T-helper 17 cell (primary cell): ENCODE data around the gene AFAP1. TPM values are rescaled to one million over a fixed set of nuclear protein-coding genes. Genes with fewer than 3 reads are reported as not detected.
A peak's percentile ranks its signal among the peaks of the same experiment; 100 is the strongest.

Experiments
- ATAC-seq: fragments of 150-1000 bp; cut with Tn5 transposase; 2 replicates; pipeline ENCODE4 v1.10.0; 2021; ENCODE audit warnings: mild to moderate bottlenecking, moderate library complexity
- DNase-seq, 3 donors: peaks; one replicate each; pipeline versions ENCODE4 v3.0.0 to v3.0.0-alpha.2; 2020 to 2021
- H3K9me3 ChIP-seq: one replicate; pipeline ENCODE4 v1.7.0; 2013; ENCODE audit warnings: low read length, mild to moderate bottlenecking; ENCODE audit not compliant: control insufficient read depth, poor library complexity, severe bottlenecking
- H3K27ac Mint-ChIP-seq: one replicate; pipeline ENCODE4 v1.8.0; 2022; ENCODE audit warnings: mild to moderate bottlenecking, moderate library complexity, mixed read lengths
- H3K27me3 Mint-ChIP-seq: one replicate; pipeline ENCODE4 v1.8.0; 2022; ENCODE audit warnings: mixed read lengths
- H3K36me3 Mint-ChIP-seq: one replicate; pipeline ENCODE4 v1.8.0; 2022; ENCODE audit warnings: low read depth, mixed read lengths
- H3K4me1 Mint-ChIP-seq: one replicate; pipeline ENCODE4 v1.8.0; 2022; ENCODE audit warnings: mild to moderate bottlenecking, mixed read lengths
- H3K4me3 Mint-ChIP-seq: one replicate; pipeline ENCODE4 v1.8.0; 2022; ENCODE audit warnings: mild to moderate bottlenecking, moderate library complexity, mixed read lengths
- total RNA-seq, 4 donors: library from RNA in 2 of 4; stranded (reverse) in 2 of 4; gene quantifications; one replicate each; pipeline ENCODE4 v1.2.3 and lab custom pipeline; 2022 to 2026

Gene AFAP1
- total RNA-seq, 2 donors from 2014 or later: 17.6 to 26.7 TPM

DNA sequence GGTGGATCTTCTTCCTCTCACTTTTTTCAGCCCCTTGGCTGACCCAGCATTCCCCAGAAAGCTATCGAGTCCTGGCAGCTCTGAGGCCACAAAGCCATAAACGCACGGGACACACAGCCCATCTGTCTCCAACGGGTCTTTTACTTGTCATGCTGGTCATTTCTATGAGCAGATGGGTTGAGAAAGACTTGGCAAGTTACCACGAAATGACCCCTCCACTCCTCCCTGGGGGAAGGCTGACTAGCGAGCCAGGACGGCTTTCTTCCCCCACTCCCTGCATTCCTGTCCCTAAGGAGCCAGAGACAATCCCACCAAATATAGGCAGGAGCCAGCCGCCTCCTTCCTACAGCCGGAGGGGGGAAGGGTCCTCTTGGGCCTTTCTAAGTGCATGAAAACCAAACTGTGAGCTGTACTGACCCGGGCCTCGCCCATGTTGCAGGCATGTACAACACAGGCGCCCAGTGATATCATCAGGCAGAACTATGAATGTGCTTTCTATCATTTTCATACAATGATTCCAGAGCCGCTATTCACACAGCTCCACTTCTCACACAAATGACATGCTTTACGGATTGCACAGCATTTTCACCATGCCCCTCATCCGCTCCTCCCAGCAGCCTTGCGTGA is 28.6 kb downstream of the AFAP1 start:
- H3K4me3 Mint-ChIP-seq: no peak overlapping the region
- ATAC-seq: no peak
- peaks cover 31% of the 10 kb centered on the region for H3K4me1 Mint-ChIP-seq
- no peaks in the 10 kb centered on the region for H3K27me3 Mint-ChIP-seq
- no peaks in the 10 kb centered on the region for H3K9me3 ChIP-seq
- no peaks in the 10 kb centered on the region for H3K36me3 Mint-ChIP-seq
- no peak for DNase-seq
- peak overlapping the region; percentile 43 for H3K27ac Mint-ChIP-seq

DNA sequence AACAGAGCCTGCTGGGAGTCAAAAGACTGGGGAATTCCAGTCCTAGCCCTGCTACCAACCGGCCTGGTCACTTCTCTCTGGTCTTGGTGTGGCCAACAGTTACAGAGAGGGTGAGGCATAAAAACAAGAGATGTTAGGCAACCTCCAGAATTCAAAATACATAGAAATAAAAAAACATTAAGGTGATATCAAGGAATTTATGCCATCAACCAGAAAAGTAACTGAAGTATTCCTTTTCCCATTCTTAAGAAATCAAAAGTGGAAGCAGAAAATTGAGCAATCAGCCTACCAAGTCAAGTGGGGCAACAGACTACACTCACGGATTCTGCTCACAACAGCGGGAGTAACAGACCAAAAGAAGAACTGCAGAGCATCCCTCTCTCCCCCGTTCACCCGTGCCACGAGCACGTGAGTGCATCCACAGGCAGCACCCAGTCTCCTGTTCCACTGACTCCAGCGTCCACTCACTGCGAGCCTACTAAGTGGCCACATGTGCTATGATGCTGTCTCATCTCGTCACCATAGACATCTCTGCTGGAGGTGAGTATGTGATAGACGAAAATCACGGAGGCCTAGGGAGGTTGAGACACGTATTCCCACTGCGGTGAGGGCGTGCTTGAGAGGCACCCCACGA is 29.3 kb downstream of the AFAP1 start:
- no peaks in the 10 kb centered on the region for H3K36me3 Mint-ChIP-seq
- no peak overlapping the region for H3K4me3 Mint-ChIP-seq
- peak overlapping the region; percentile 43 for H3K27ac Mint-ChIP-seq
- DNase-seq (no peak), ATAC-seq (no peak)
- no peaks in the 10 kb centered on the region for H3K9me3 ChIP-seq
- no peaks in the 10 kb centered on the region for H3K27me3 Mint-ChIP-seq
- H3K4me1 Mint-ChIP-seq: peaks cover 28% of the 10 kb centered on the region

DNA sequence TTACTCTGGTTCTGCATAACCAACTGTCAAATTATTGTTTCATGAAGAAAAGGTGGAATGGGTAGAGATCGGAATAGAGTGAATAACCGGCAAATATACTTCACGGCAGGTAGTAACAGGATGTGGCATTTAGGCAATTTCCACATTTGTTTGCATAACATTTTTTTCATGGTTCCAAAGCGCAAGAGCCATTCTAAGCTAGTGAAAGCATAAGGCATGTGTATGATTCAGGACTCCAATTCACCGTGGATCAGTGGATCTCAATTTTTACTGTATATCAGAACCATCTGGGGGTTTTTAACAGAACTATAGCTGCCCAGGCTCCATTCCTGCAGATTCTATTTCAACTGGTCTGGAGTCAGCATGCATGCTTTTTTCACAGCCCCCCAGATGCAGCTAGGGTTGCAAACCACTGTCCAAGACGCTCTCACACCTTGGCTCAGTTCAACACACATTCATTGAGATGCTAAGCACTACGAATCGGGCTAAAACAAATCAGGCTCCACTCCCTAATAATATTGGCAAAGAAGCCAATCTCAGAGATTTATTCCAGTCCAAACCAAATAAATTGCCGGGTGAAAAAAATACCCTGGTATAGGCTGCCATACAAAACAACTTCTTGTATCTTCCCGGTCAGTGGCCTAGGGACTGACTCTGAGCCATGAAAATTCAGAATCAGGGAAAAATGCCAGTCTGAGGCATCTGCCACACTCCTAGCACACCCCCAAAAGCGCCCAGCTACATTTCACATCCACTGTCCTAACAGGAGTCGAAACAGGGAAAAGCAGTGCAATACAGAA is 30.0 kb downstream of the AFAP1 start:
- no peaks in the 10 kb centered on the region for H3K36me3 Mint-ChIP-seq
- no peaks in the 10 kb centered on the region for H3K27me3 Mint-ChIP-seq
- no peaks in the 10 kb centered on the region for H3K9me3 ChIP-seq
- H3K4me1 Mint-ChIP-seq: peaks cover 26% of the 10 kb centered on the region
- H3K27ac Mint-ChIP-seq: peak overlapping the region; percentile 43
- DNase-seq (no peak), ATAC-seq (no peak)
- H3K4me3 Mint-ChIP-seq: no peak overlapping the region

DNA sequence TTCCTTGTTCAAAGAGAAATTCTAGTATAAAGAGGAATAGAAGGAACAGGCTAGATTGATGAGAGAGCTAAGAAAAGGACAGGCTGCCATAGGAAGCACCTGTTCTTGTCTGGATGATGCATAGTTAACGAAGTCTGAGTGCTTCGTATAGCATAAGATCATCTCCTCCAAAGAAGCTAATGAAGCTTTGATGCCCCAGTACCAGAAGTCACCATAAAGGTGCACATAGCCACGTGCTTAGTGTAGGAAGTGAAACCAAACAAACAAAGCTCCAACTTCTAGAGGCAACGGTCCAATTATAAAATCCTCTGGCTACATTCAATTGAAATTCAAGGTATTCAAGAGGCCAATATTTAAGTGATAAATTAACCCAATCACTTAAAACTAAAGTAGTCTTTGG is 31.0 kb downstream of the AFAP1 start:
- H3K4me3 Mint-ChIP-seq: no peak overlapping the region
- peaks cover 26% of the 10 kb centered on the region for H3K4me1 Mint-ChIP-seq

DNA sequence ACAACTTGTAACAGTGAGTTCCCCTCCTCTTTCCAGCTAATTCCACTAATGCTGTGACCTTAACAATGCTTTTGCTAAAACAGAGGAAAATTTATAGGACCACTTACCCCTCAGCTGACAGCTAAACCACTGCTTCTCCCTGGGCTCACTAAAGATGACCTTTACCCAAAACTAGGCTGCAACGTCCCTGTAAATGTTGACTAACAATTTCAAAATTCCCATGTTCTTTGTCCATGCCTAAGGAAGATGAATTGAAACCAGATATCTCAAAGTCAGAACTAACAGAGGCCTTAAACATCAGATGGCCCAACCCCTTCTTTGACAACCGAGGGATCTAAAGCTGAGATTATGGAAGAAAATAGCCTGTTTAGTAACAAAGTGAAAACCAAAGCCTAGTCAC is 32.5 kb downstream of the AFAP1 start:
- no peaks in the 10 kb centered on the region for H3K27me3 Mint-ChIP-seq
- no peak overlapping the region for H3K4me3 Mint-ChIP-seq
- no peak for ATAC-seq

More for the DNA sequence above, 31.0 kb downstream of the AFAP1 start:
- Mint-ChIP-seq H3K36me3 (no peaks in the 10 kb centered on the region), H3K27me3 (no peaks in the 10 kb centered on the region), H3K27ac (no peak overlapping the region)
- DNase-seq (no peak), ATAC-seq (no peak)
- no peaks in the 10 kb centered on the region for H3K9me3 ChIP-seq

DNA sequence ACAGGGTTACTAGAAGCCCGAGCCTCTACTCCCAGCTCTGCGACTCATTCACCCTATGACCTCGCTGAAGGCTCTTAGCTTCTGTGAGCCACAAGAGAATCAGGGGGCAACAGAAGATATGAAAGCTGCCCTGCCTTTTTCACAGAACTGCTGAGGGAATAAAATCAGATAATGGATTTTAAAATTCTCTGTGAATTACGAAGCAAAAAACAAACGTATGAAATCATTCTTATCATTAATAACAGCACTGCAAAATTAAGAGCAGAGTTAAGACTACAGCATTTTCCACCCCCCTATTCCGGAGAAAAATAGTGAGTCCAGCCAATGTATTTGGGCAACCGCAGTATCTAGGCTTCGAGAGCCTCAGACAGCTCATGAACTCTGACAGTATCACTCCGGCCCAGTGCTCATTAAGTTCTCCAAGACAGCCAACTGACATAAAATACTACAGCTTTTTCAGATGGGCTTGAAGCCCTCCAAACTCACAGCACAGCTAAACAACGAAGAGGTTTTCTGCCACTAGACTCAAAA is 33.4 kb downstream of the AFAP1 start:
- Mint-ChIP-seq H3K27me3 (no peaks in the 10 kb centered on the region), H3K27ac (no peak overlapping the region), H3K4me1 (peaks cover 31% of the 10 kb centered on the region), H3K4me3 (peak overlapping the region; percentile 19), H3K36me3 (no peaks in the 10 kb centered on the region)
- no peaks in the 10 kb centered on the region for H3K9me3 ChIP-seq
- ATAC-seq: no peak
- no peak for DNase-seq

More for the DNA sequence above, 32.5 kb downstream of the AFAP1 start:
- H3K9me3 ChIP-seq: no peaks in the 10 kb centered on the region
- H3K36me3 Mint-ChIP-seq: no peaks in the 10 kb centered on the region
- peaks cover 32% of the 10 kb centered on the region for H3K4me1 Mint-ChIP-seq
- DNase-seq: no peak
- peak overlapping the region; percentile 27 for H3K27ac Mint-ChIP-seq

DNA sequence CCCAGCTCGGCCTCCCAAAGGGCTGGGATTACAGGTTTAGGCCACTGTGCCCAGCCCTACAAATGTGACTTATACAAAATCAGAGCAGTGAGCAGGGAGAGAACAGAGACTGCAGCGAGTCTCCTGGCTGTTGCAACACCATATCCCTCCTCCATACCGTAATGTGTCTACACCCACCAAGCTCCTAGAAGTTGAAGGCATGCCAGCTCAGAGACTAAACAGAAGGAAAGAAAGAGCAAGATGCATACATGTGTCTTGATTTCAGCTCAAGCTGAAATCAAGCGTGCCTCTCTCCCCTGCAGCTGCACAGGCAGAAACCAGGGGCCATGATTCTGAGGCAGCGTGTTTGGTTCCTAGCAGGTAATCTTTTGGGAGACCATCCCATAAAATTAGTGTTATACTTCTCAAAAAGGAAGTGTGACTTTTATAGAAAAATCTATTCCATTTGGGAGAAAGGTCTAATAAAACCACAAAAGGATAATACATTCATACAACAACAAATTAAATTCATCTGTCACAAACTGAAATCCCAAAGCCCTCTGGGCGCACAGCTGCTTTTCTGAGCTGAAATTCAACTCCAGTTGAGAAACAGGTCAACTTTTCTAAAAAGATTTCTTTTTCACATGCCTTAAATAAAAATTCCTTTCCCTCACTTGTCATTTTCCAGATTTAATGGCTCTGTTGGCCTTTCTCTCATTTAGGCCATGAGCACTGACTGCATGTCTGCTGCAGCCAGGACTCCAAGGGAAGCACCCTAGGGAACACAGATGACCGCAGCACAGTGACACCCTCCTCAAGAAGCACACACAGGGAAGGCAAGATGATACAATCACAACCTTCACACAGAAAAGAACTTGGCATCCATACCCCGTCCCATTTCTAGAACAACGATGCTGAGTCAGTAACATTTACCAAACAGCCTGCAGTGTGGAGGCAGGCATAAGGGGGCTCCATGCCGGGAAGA is 34.4 kb downstream of the AFAP1 start:
- H3K4me1 Mint-ChIP-seq: peaks cover 37% of the 10 kb centered on the region

DNA sequence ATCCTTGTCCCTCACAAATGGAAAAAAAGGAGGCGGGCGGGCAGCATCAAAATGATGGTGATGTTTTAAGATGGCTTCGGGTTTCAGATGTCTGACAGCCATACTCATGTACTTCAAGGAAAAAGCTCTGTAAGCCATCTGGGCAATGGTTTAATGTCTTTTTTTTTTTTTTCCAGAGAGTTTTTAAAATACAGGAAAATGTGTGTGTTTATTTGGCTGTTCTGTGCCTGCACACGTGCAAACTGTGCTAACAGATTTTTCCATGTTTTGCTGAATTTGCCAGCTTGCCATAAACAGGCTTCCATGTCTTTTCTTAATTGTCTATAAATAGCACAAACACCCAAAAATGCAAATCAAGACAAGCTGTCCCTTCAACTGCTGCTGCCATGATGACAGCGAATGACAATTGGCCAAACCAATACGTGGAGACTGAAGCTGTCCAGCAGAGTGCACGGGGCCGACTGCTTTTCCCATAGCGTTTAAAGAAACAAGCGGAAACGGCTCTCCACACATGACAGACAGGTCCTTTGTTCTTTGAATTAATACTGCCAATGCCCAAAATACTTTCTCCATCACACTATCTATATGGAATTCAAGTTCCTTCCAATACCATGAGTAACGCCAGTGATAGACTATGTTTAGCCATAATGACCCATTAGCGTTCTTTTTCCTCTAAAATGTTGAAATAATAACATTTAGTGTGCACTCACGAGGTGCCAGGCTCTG is 35.7 kb downstream of the AFAP1 start:
- H3K9me3 ChIP-seq: no peaks in the 10 kb centered on the region
- Mint-ChIP-seq H3K4me3 (no peak overlapping the region), H3K4me1 (peaks cover 32% of the 10 kb centered on the region)

More for the DNA sequence above, 34.4 kb downstream of the AFAP1 start:
- DNase-seq (no peak), ATAC-seq (no peak)
- Mint-ChIP-seq H3K36me3 (no peaks in the 10 kb centered on the region), H3K27me3 (no peaks in the 10 kb centered on the region), H3K4me3 (no peak overlapping the region), H3K27ac (no peak overlapping the region)
- no peaks in the 10 kb centered on the region for H3K9me3 ChIP-seq

DNA sequence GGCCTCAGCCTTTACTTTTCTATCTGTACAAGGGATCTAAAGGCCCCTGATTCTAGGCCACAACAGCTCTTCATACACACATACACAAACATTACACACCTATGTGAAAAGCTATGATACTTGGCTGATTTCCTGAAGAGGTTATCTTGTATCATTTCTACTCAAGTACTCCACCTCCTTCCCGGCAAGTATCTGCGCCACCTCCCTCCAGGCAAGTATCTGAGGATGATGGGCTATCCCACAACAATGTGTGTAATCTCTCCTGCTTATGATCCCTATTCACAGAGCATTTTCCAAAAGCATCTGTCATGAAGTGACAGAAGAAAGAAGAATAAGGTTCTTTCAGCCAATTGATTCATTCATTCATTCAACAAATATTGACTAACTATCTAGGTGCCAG is 36.8 kb downstream of the AFAP1 start:
- Mint-ChIP-seq H3K27me3 (no peaks in the 10 kb centered on the region), H3K27ac (no peak overlapping the region), H3K4me3 (peak overlapping the region; percentile 61), H3K36me3 (no peaks in the 10 kb centered on the region), H3K4me1 (peaks cover 33% of the 10 kb centered on the region)
- ATAC-seq (no peak), DNase-seq (no peak)
- no peaks in the 10 kb centered on the region for H3K9me3 ChIP-seq

More for the DNA sequence above, 35.7 kb downstream of the AFAP1 start:
- ATAC-seq (no peak), DNase-seq (no peak)
- no peaks in the 10 kb centered on the region for H3K36me3 Mint-ChIP-seq
- no peak overlapping the region for H3K27ac Mint-ChIP-seq
- H3K27me3 Mint-ChIP-seq: no peaks in the 10 kb centered on the region

DNA sequence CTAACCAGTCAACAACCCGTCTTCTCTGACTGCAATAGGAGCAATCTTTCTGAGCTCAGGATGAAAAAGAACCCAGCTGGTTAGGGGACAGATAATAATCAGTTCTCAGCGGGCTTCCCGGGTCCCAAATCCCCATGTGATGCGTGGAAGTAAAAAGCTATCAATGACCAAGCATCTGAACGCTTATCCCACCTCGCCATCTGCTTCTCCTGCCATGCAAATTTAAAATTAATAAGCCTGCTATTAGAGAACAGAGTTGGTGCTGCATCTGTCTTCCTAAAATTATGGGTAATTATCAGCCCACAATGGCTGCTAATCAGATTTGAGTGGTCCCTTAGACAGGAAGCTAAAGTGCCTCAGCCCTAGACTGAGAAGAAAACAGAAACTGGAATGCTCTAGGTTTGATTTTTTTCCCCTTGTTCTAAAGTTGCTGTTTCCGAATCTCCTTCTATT is 37.5 kb downstream of the AFAP1 start:
- DNase-seq: no peak
- peaks cover 33% of the 10 kb centered on the region for H3K4me1 Mint-ChIP-seq
- no peak for ATAC-seq
- H3K9me3 ChIP-seq: no peaks in the 10 kb centered on the region
- no peak overlapping the region for H3K4me3 Mint-ChIP-seq
- no peaks in the 10 kb centered on the region for H3K27me3 Mint-ChIP-seq
- H3K27ac Mint-ChIP-seq: no peak overlapping the region
- H3K36me3 Mint-ChIP-seq: no peaks in the 10 kb centered on the region

DNA sequence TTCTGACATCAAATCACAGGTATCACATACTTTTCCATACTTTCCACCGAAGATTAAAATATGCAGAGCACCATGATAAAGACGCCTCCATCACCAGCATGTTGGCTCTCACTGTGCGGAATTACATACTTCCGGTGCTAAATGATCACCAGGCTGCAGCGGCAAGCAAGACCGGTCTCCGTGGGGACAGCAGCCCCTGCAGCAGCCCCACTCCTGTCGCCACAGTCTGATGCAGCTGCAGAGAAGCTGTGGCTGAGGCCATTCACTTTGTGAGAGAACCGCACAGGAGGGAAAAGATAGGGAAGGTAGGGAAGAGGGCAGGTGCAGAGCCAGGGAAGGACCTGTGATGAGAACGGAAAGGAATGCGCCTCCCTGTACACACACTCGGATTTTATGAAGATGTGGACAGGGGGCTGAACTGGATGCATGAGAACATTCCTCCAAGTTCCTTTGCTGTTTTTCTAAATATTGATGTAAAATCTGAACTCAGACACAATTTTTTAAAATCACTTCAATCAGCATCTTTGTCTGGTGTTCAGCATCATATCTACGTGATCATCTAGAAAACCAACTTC is 38.3 kb downstream of the AFAP1 start:
- DNase-seq (no peak), ATAC-seq (no peak)
- Mint-ChIP-seq H3K4me1 (peaks cover 36% of the 10 kb centered on the region), H3K27me3 (no peaks in the 10 kb centered on the region), H3K4me3 (peak overlapping the region; percentile 53), H3K27ac (peak overlapping the region; percentile 79), H3K36me3 (no peaks in the 10 kb centered on the region)
- H3K9me3 ChIP-seq: no peaks in the 10 kb centered on the region
